Smooth muscle cell (in vitro differentiated cells): ENCODE data around the gene GIPC1. TPM values are rescaled to one million over a fixed set of nuclear protein-coding genes. Genes with fewer than 3 reads are reported as not detected.
A peak's percentile ranks its signal among the peaks of the same experiment; 100 is the strongest.

Source experiments
- DNase-seq: peaks from one replicate; lab custom pipeline; 2025; ENCODE audit not compliant: unreplicated experiment; lab: John Stamatoyannopoulos, UW
- H2AFZ ChIP-seq: fragments of 200-600 bp; sonication (generic); 2 replicates; pipeline ENCODE4 v1.6.0; 2016; ENCODE audit warnings: antibody characterized with exemption, low read depth, mild to moderate bottlenecking
- H3F3A ChIP-seq: fragments of 200-600 bp; sonication (generic); 2 replicates; pipeline ENCODE4 v1.6.0; 2017; ENCODE audit warnings: antibody characterized with exemption, low read depth
- H3K27ac ChIP-seq: fragments of 200-600 bp; sonication (generic); 2 replicates; pipeline ENCODE4 v1.5.1; 2016; ENCODE audit warnings: low read depth, mild to moderate bottlenecking
- H3K27me3 ChIP-seq: fragments of 200-600 bp; sonication (generic); 2 replicates; pipeline ENCODE4 v1.6.1; 2016; ENCODE audit warnings: low read depth, mild to moderate bottlenecking
- H3K36me3 ChIP-seq: fragments of 200-600 bp; sonication (generic); 2 replicates; pipeline ENCODE4 v1.5.1; 2016; ENCODE audit warnings: low read depth
- H3K4me1 ChIP-seq: fragments of 200-600 bp; sonication (generic); 2 replicates; pipeline ENCODE4 v1.5.1; 2016; ENCODE audit warnings: low read depth
- H3K4me2 ChIP-seq: fragments of 200-600 bp; sonication (generic); 2 replicates; pipeline ENCODE4 v1.6.0; 2016; ENCODE audit warnings: mild to moderate bottlenecking
- H3K4me3 ChIP-seq: fragments of 200-600 bp; sonication (generic); 2 replicates; pipeline ENCODE4 v1.5.1; 2016; ENCODE audit warnings: mild to moderate bottlenecking
- H3K79me2 ChIP-seq: fragments of 200-600 bp; sonication (generic); 2 replicates; pipeline ENCODE4 v1.6.0; 2016; ENCODE audit warnings: low read depth, mild to moderate bottlenecking
- H3K9ac ChIP-seq: fragments of 200-600 bp; sonication (generic); 2 replicates; pipeline ENCODE4 v1.6.0; 2016; ENCODE audit warnings: low read depth
- H3K9me3 ChIP-seq: fragments of 200-600 bp; sonication (generic); replicated peaks from 2 replicates; pipeline ENCODE4 v1.5.1; 2016; ENCODE audit warnings: low read depth
- H4K20me1 ChIP-seq: fragments of 200-600 bp; sonication (generic); 2 replicates; pipeline ENCODE4 v1.6.0; 2016; ENCODE audit warnings: low read depth
- WGBS: methylation state at CpG from one replicate; pipeline ENCODE4 v1.1.7; 2016; ENCODE audit warnings: low lambda C conversion rate; 5-methylcytosine and 5-hydroxymethylcytosine counted together
- microRNA counts: library from miRNA; unstranded; fragments of <30 nt; microRNA quantifications from one replicate; lab custom pipeline; 2016
- microRNA-seq: library from miRNA; unstranded; fragments of <30 nt; microRNA quantifications from one replicate; pipeline ENCODE4, GENCODE V29; 2016; ENCODE audit warnings: borderline number of aligned reads
- polyA plus RNA-seq: library from polyadenylated mRNA; unstranded; fragments of >200 nt; fragmentation: Nextera tagmentation; extraction: Ambion mirVana; gene quantifications from 2 replicates; pipeline ENCODE4 v1.2.1, GENCODE V29; 2016
- small RNA-seq: library from RNA; depleted of rRNA; stranded (forward); fragments of <200 nt; gene quantifications from one replicate; pipeline ENCODE3, GENCODE V24; 2014
- total RNA-seq: library from RNA; depleted of rRNA; stranded (reverse); fragments of >200 nt; gene quantifications from 2 replicates; pipeline ENCODE4 v1.2.3, GENCODE V29; 2014
- TF ChIP-seq, protein P1 (sequence below): fragments of 200-600 bp; sonication (generic); IDR thresholded peaks from 2 replicates; pipeline ENCODE4 v1.5.1; 2017; ENCODE audit warnings: borderline replicate concordance, mild to moderate bottlenecking, antibody characterized with exemption; ENCODE audit not compliant: insufficient read depth, poor library complexity, severe bottlenecking

Gene GIPC1
- total and polyA plus RNA-seq, 2 experiments from 2014 or later, result 73.0 to 142 TPM

DNA sequence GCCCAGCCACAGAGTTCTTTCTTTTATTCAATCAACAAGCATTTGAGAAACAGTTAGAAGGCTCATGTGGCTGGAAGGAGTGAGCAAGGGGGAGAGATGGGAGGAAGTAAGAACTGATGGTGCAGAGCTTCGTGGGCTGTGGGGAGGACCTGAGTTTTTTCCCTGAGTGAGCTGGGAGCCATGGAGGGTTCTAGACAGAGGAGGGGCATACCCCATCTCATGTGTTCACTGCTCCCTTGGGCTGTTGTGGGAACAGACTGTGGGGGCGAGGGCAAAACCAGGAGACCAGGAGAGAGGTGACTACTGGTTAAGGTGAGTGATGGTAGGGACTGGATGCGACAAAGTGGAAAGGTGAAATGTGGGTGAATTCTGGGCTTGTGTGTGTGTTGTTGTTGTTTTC lies 65.2 kb downstream of the GIPC1 start:
- Histone ChIP-seq H3K9me3 (no peaks in the 10 kb centered on the region), H3K4me2 (no peak overlapping the region), H3K27ac (no peak overlapping the region), H3K4me1 (no peaks in the 10 kb centered on the region), H3K36me3 (no peaks in the 10 kb centered on the region), H3K4me3 (no peak overlapping the region), H3F3A (no peaks in the 10 kb centered on the region), H2AFZ (no peak overlapping the region), H4K20me1 (peaks cover 12% of the 10 kb centered on the region), H3K79me2 (no peaks in the 10 kb centered on the region), H3K9ac (no peak overlapping the region), H3K27me3 (peaks cover 6% of the 10 kb centered on the region)
- WGBS, result 85% methylated on average over 3 of the region's 3 CpGs
- TF ChIP-seq, protein P1, sequence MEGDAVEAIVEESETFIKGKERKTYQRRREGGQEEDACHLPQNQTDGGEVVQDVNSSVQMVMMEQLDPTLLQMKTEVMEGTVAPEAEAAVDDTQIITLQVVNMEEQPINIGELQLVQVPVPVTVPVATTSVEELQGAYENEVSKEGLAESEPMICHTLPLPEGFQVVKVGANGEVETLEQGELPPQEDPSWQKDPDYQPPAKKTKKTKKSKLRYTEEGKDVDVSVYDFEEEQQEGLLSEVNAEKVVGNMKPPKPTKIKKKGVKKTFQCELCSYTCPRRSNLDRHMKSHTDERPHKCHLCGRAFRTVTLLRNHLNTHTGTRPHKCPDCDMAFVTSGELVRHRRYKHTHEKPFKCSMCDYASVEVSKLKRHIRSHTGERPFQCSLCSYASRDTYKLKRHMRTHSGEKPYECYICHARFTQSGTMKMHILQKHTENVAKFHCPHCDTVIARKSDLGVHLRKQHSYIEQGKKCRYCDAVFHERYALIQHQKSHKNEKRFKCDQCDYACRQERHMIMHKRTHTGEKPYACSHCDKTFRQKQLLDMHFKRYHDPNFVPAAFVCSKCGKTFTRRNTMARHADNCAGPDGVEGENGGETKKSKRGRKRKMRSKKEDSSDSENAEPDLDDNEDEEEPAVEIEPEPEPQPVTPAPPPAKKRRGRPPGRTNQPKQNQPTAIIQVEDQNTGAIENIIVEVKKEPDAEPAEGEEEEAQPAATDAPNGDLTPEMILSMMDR, result no peak
- DNase-seq, result no peak

DNA sequence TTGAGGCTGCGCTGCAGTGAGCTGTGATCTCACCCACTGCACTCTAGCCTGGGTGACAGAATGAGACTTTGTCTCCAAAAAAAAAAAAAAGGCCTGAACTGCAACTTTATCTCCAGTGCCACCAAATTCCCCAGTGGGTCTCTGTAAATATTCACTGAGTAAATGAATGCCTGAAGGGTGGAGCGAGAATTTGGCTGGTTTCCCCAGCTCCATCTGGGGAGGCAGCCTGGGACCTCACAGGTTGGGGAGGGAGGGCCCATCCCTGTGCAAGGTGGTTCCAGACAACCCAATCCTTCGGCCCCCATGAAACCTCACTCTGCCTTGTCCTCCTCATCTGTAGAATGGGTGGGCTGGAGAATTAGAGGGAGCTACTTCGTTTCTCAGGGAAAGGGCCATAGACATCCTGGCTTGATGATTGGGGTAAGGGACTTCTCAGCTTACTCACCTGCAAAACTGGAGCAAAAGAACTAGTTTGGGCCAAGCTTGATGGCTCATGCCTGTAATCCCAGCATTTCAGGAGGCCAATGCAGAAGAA lies 67.0 kb downstream of the GIPC1 start:
- peaks cover 6% of the 10 kb centered on the region for H3K27me3 ChIP-seq
- H3K9ac ChIP-seq, result no peak overlapping the region
- no peak overlapping the region for H3K27ac ChIP-seq
- TF ChIP-seq, protein P1, result no peak
- H3K4me2 ChIP-seq, result no peak overlapping the region
- DNase-seq, result no peak
- no peaks in the 10 kb centered on the region for H3K4me1 ChIP-seq
- no peaks in the 10 kb centered on the region for H4K20me1 ChIP-seq
- H3K4me3 ChIP-seq, result no peak overlapping the region
- no peaks in the 10 kb centered on the region for H3K79me2 ChIP-seq
- no peak overlapping the region for H2AFZ ChIP-seq
- no peaks in the 10 kb centered on the region for H3K36me3 ChIP-seq
- WGBS, result 95% methylated on average over 4 of the region's 4 CpGs
- H3F3A ChIP-seq, result no peaks in the 10 kb centered on the region
- H3K9me3 ChIP-seq, result no peaks in the 10 kb centered on the region

MicroRNAs encoded within 50 kb of the gene (microRNA counts, 767-probe panel; counts per million panel counts)
- microRNA hsa-miR-639 (lab: Ali Mortazavi, UCI), result 183 counts per million

Small RNAs within 50 kb of the gene (microRNA-seq; reads per million reads assigned to microRNA genes)
- not detected for gene MIR639

Small RNAs within 50 kb of the gene (small RNA-seq; reads per million reads assigned to genes)
- gene SNRPGP15, result 0.32 reads per million, percentile 7 among the genes with 10 or more reads in this experiment

Other genes with a start within 250 kb of the GIPC1 start
- gene ADGRE5, start 114.7 kb downstream of the GIPC1 start, total RNA-seq, result 2.6 and 3.0 TPM in 2 replicates
- 5.5 and 5.6 TPM in 2 replicates for gene ADGRE5, start 114.7 kb downstream of the GIPC1 start, polyA plus RNA-seq
- 18.2 and 23.1 TPM in 2 replicates for gene DDX39A, start 76.8 kb downstream of the GIPC1 start, total RNA-seq
- gene DDX39A, start 76.8 kb downstream of the GIPC1 start, polyA plus RNA-seq, result 38.0 and 54.6 TPM in 2 replicates
- 19.0 and 28.0 TPM in 2 replicates for gene PKN1, start 62.8 kb downstream of the GIPC1 start, total RNA-seq
- 64.8 and 72.2 TPM in 2 replicates for gene PKN1, start 62.8 kb downstream of the GIPC1 start, polyA plus RNA-seq
- 0.27 TPM in 1 of 2 replicates, not detected in the other for gene PTGER1, start 20.8 kb downstream of the GIPC1 start, total RNA-seq
- gene PTGER1, start 20.8 kb downstream of the GIPC1 start, polyA plus RNA-seq, result 1.0 TPM in 1 of 2 replicates, not detected in the other
- 96.1 and 114 TPM in 2 replicates for gene DNAJB1, start 22.3 kb upstream of the GIPC1 start, total RNA-seq
- 152 and 175 TPM in 2 replicates for gene DNAJB1, start 22.3 kb upstream of the GIPC1 start, polyA plus RNA-seq
- 80.6 and 86.1 TPM in 2 replicates for gene TECR, start 33.5 kb upstream of the GIPC1 start, total RNA-seq
- 216 and 252 TPM in 2 replicates for gene TECR, start 33.5 kb upstream of the GIPC1 start, polyA plus RNA-seq
- 238 and 316 TPM in 2 replicates for gene NDUFB7, start 75.9 kb upstream of the GIPC1 start, total RNA-seq
- 346 and 361 TPM in 2 replicates for gene NDUFB7, start 75.9 kb upstream of the GIPC1 start, polyA plus RNA-seq
- not detected in 2 replicates for gene CLEC17A, start 87.0 kb upstream of the GIPC1 start, total RNA-seq
- not detected in 2 replicates for gene CLEC17A, start 87.0 kb upstream of the GIPC1 start, polyA plus RNA-seq
- gene ADGRE3, start 178.7 kb upstream of the GIPC1 start, total RNA-seq, result not detected in 2 replicates
- not detected in 2 replicates for gene ADGRE3, start 178.7 kb upstream of the GIPC1 start, polyA plus RNA-seq
- 16.0 and 16.4 TPM in 2 replicates for gene ZNF333, start 193.9 kb upstream of the GIPC1 start, total RNA-seq
- gene ZNF333, start 193.9 kb upstream of the GIPC1 start, polyA plus RNA-seq, result 14.8 and 15.8 TPM in 2 replicates